A204.1 (cell line): ENCODE data around the gene RBFOX1.

Experiments used
- FAIRE-seq: peaks from 2 replicates; lab custom pipeline; 2012; peaks lifted over from hg19 to GRCh38; lab: Jason Lieb, UNC

Gene RBFOX1

DNA sequence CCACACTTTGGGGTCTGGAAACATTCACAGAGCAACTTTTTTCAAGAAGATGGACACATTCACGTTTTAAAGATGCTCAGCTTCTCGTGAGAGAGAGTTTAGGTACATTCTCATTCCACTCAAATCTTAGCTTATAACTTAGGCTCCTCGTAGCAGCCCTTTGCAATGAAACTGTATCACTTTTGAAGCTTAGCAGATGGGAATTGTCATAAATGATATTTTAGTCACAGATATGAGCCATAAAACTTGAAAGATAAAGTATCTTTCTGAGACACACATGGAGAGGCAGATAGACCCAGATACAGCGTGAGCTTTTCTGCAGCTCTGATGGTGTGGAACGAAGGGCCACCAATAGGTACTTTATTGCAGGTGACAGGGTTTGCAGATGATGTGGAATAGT, 41.1 kb downstream of the RBFOX1 start:
- no peak for FAIRE-seq

DNA sequence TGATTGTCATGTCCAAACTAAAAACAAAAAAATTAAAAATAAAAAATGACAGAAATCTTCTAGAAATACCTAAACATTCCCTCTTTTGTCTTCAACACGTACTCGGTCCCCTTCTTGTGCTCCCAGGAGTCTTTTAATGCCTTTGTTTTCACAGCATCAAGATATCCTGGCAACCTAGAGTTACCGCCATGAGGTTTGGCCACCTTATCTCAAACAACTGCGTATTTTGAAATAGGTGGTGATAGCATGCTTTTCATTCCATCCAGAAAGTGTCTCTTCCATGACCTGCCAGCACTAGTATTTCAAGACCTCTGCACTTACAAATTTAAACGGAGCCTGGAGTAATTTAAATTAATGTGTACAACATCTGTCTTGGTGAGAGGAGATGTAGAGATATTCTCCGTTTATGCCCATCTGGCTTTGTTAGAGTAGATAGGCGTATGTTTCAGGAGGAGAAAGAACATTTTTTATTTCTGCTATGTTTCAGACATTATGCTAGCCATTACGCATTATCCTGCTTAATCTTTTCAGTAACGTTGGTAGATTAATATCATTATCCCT, 42.0 kb downstream of the RBFOX1 start:
- no peak for FAIRE-seq

DNA sequence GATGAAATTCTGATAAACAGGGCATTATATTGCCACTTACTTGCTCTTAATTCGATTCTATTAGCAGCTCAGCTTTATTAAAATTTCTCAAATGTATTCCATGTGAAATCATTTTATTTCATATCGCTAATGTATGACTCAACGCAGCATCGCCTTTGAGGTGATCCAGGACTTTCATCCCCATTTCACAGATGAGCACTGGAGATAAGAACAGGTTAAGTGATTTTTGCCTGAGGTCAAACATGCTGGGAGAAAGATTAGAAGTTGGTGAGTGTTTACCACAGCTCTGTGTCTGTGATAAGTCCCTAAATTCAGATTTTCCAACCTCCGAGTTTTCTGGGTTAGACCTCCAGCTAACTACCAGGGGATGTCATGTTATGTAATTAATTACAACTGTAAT, 43.6 kb downstream of the RBFOX1 start:
- FAIRE-seq = no peak

DNA sequence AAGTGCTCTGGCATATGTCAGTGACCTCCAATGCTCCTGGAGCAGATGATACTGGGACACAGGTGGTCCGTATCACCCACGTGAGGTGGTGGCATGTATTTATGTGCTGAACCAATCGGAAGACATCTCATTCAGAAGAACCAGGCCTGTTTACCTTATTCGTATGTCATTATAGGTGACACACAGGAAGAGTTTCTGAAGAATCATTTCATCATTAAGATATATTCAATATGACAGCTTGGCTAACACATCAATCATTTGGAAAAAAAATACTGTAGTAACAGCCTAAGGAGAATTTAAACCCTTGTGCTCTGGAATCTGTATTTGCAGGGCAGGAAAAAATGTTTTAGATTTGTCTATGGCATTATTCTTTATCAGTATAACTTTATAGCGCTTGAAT, 44.6 kb downstream of the RBFOX1 start:
- no peak for FAIRE-seq

DNA sequence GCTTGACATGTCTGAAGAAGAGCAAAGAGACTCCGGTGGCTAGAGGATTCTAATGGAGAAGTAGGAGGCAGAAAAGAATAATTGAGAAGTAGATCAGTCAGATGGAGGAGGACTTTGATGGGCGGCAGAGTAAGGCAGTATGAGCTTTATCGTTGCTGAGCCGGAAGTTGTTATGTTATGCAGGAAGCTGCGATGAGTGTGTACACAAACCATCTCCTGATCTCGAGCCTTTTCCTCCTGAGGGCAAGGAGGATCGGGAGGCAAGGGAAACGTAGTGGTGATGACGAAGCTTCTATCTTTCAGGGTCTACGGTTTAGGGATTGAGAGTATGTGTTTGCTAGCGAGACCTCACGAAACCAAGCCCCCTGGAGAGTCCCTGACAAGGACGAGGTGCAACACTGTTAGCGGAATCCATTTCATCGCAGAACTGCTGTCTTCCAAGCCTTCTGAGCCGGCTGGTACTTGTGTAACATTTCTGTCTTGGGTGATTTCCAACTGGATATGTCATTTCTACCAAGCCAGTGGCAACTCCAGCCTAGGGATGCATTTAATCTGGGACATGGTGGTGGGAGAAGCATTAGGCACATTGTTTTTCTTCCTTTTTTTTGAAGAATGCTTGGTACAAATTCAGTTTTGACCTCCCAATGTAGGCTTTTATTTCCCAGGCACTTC, 45.5 kb downstream of the RBFOX1 start:
- no peak for FAIRE-seq

DNA sequence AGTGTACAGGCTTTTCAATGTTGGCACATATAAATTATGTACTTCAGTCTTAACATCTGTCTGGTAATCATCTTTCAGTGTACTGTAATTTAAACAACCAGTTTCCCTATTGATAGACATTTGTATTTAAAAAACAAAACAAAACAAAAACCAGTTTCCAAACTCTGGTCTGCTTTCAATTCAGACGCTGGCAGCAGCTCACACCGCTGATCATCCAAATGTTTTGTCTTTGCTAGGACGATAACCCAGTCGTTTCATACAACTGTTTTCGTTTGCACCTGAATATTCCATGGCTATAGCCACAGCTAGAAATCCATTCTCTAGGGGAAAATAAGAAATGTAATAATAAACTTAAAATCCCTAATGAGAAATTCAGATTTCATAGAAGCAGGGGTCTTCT, 47.8 kb downstream of the RBFOX1 start:
- FAIRE-seq = no peak

DNA sequence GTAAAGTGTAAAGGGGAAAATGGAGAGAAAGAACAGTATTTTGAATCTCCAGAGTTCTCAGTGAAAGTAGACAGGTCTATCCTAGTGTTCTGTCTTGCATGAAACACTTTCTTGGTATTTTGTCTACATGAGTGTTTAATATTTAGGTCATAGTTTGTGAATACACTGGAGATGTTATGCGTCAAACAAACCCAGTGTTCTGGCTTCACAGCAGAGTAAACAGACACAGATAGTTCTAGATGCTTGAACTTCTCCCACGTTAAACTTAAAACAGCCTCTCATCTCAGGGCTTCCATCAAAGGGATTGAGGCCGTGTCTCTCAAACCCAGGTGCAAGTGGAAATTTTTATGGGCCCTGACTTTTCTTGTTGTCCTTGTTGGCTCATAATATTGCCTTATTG, 48.3 kb downstream of the RBFOX1 start:
- no peak for FAIRE-seq

DNA sequence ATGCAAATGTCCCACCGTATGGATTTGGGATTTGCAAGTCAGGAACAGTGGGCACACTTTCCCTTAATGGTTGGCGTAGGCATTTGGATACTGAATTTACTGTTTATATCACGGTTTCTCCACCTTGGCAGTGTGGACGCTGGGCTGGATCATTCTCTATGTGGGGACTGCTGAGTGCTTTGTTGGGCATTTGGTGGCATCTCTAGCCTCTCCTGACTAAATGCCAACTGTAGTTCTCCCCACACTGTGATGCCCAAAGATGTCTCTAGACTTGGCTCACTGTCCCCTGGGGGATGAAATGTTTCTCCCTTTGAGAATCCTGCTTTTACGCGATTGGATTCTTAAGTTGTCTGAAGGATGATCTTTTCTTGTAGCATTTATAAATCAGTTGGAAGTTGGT, 49.0 kb downstream of the RBFOX1 start:
- no peak for FAIRE-seq

DNA sequence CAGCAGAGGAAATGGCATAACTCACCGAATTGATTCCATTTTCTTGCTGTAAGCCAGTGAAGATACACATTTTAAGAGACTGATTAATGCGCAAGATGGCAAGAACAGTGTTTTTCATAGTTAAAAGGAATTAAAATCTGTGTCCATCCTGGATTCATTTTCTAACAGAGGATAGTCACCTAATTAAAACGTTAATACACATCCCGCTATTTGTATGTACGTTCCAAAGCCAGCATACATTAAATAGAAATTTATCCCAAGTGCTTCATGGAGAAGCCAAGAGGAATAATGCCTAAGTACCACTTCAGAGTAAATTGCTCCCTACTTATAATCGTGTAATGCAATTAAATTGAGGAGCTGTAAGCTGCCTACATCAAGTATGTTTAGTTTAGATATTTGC, 49.9 kb downstream of the RBFOX1 start:
- no peak for FAIRE-seq

DNA sequence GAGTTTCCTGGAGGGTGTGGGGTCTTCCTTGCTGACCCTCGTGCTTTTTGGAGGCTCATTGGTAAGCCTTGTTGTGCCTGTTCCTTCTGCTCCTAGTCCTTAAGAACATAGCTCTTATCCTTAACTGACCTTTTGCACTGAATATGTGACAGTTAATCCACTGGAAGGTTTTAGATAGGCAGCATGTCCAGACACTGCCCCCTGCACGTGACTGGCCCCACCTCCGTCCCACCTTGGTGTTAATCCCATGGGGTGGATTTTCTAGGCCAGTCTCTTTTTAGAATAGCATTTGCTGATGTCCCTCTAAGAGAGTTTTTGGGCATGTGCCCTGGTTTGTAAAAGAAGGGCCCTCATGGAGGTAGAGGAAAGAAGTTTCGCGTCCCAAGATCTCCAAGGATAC, 58.3 kb downstream of the RBFOX1 start:
- FAIRE-seq = no peak

DNA sequence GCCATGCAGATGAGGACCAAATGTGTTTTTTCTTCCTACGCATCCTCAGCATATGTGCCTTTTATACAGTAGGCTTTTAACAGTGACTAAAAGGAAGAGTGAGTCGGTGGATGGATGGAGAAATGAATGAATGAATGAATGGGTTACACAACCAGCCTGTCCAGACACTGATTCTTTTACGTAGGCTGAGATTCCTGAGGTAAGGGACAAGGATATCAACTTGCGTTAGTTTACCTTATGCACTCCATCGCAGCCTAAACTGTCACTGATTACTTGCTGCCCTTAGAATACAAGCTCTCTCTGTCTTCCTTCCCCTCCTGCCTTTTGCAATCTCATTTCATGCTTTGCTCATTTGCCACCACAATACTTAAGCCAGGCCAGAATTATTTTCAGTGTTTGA, 59.0 kb downstream of the RBFOX1 start:
- FAIRE-seq = no peak

DNA sequence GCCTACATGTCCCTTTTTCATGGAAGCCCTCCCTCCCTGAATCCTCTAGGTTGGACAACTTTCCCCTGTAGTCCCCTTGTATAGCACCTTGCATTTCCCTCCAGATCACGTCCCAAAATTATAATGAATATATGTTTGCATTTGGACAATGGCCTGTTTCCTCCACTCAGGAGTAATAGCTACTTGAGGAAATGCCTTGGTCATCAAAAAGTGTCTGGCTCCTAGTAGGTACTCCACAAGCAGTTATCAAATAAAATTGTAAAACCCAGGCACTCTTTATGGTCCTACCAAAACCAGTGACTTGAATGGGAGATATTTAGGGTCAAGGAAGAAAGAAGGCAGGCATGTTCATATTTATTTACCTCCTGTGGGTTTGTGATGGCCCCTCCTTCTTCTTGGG, 59.6 kb downstream of the RBFOX1 start:
- no peak for FAIRE-seq

DNA sequence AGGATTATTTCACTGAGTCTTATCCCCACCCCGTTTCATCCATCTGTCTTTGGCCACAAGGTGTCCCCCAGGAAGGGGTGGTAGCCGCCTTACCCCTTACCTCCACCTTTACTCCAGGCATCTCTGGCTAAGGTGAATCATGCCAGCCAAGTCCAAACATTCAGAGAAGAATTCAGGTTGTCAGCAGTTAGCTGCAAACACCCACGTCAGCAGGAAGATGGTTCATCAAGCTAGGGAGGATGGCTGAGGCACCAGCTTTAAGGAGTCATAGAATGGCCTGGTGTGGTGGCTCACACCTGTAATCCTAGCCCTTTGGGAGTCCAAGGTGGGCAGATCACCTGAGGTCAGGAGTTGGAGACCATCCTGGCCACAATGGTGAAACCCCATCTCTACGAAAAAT, 61.0 kb downstream of the RBFOX1 start:
- FAIRE-seq = no peak

DNA sequence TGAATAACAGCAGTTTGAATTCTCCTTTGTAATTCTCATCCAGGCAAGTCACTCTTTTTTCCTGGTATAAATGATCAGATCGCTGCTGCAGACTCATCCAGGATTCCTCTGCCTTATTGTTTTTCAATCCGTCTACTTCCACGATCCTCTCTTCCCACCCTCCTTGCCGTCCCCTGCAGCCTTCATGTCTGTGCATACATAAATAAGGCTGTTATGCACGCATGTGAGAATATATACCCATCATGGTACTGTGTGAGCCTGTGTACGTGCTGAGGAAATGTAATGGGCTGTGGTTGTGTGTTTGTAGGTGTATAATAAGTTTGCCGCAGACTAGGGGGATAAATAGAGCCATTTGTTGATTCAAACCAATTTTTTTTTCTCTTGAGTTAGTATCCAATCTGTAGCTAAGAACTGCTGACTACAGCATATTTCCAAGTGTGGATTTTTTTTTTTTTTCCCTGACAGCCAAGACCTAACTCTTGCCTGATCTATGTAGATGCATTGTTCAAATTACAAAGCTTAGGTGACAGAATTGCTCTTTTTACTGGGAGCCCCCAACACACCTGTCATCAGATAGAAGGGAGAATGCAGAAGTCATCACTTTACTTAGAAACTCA, 62.2 kb downstream of the RBFOX1 start:
- FAIRE-seq = no peak

DNA sequence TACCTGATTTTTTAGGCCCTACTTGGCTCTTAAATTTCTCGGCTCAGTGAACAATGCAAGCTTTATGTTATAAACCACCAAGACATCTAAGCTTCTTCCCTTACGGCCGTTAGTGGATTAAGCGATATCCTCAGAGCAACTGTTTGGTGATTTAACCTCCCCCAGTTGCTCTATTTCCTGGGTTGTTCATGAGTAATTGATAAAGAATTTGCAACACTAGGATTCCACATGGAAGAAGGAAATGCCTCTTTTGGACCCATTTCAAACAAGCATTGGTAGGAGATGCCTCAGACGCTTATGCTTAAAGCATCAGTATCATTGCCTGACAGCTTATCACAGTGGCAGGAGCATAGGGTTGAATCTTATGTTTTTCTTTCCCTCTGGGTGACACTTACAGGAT, 65.3 kb downstream of the RBFOX1 start:
- FAIRE-seq = no peak

DNA sequence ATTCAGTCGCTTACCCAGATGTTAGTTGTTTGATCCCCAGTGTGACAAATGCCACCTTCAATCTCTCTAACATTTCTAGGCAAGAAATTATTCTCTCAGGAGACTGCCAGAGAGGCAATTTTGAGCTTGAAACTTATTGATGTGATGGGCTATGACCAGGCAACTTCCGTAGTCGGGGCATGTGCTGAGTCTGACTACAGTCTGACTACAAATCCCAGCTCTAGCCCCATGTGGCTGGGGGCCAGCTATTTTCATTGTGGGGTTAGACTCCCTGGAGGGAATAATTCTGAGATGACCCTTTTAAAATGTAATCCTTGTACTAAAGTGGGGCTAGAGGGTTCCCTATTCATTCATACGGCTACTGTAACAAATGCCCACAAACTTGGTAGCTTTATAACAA, 65.9 kb downstream of the RBFOX1 start:
- no peak for FAIRE-seq

DNA sequence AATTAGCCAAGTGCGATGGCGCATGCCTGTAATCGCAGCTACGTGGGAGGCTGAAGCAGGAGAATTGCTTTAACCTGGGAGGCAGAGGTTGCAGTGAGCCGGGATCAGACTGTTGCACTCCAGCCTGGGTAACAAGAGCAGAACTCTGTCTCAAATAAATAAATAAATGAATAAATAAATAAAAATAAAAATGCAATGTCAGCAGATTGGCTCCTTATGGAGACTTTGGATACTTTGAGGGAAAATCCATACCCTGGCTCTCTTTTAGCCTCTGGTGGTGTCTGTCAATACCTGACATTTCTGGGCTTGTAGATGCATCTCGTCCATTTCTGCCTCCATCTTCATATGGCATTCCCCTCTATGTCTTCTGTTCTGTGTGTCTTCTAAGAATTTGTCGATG, 66.7 kb downstream of the RBFOX1 start:
- FAIRE-seq = no peak

DNA sequence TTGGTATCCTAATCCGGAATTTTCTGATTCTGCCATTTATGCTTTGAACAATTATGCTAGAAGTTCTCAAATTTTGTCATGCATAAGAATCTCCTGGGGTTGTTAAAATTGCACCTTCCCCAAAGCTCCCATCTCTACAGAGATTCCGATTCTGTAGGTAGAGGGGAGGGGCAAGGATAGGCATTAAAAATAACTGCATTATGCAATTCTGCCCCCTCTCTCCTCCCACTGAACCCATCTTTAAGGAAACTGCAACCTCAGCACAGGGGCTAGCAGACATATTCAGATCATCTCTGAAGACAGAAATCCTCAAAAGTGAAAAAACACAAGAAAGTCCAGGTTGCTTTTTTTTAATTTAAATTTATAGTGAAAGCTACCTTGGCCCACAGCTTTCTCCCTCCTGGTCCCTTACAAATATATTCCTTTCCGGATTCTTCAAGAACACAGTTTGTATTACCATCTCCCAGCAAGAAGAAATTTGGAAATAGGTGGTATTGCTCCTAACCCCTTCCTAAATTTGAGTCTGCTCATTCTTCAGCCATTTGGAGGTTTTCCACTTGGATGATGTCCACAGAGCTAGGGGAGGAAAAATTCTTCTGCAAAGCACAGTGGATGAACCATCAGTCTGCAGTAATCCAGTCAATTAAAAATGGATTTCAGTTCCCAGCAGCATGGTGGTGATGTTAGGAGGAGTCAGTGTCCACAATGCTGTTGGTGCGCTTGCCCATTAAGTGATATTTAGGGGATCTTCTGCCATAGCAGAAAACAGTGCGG, 67.7 kb downstream of the RBFOX1 start:
- no peak for FAIRE-seq

DNA sequence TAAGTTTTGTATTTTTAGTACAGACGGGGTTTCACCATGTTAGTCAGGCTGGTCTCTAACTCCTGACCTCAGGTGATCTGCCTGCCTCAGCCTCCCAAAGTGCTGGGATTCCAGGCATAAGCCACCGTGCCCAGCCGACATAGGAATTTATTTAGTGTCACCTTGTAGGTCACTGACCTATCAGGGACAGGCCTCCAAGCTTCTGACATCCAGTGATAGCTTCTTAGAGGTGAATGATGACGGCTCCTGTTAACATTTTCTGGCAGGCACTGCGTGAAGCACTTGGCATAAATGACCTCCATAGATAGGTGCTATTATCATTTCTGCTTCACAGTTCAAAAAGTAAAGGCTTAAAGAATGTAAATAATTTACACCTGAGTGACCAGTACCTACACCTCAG, 71.6 kb downstream of the RBFOX1 start:
- FAIRE-seq = no peak

DNA sequence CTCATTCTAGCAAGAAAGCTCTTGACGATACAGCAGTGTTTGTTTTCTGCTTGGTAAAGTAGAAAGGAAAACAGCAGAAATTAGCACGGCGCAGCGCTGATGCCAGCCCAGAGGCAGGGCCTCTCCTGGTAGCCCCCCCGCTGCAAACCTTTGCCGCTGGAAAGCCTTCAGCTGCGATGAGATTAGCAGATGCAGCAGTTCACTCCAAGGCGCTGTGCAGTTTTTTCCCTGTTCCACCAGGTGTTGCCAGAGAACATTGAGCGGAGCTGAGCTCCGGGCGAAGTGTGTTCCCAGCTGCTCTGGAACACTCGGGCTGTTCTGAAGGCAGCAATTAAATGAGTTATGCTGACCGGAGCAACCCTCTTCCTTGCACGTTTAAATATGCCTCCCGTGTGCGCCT, 72.5 kb downstream of the RBFOX1 start:
- FAIRE-seq = no peak

DNA sequence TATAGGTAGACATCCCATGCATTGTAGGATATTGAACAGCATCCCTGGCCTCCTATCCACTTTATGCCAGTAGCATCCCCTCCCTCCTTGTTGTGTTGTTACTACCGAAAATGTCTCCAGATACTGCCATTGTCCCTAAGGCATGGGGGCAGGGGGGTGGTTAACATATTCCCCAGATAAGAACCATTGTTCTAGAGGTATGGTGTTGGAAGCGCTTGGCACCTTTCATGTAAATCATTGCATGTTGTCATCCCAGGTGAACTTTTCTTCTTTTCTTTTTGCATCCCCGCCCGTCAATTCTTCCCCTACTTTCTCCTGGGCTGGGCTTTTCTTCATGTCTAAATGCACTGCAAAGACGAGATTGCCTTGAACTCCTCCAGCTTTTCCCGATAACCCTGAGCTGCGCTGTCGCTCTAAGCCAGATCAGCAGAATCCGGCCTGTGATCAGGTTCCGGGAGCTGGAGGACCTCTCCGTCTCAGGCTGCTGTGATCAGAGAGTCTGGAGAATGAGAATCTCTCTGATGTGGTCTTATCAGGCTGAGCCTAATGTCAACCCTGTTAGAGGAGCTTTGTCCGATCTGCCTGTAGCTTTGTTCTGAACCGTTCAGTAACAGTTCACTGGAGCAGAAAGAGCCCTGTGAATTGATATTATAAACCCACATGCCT, 76.2 kb downstream of the RBFOX1 start:
- no peak for FAIRE-seq

DNA sequence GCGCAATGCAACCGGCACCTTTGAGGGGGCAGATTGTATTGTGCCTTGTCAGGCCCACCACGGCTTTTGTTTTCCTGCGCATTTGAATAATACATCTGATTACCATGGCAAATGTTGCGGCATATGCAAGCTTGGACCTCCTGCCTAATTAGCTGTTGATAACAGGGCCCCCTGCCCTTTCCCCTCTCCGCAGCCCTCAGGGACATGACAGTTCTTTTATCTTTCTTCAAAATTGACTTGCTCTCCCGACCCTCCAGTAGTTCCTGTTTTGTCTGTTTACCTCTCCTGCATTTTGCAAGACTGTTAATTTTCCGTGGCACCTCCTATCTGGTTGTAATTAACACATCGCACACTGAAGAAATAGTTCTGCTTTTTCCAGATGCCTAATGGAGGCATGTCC, 86.8 kb downstream of the RBFOX1 start:
- no peak for FAIRE-seq

DNA sequence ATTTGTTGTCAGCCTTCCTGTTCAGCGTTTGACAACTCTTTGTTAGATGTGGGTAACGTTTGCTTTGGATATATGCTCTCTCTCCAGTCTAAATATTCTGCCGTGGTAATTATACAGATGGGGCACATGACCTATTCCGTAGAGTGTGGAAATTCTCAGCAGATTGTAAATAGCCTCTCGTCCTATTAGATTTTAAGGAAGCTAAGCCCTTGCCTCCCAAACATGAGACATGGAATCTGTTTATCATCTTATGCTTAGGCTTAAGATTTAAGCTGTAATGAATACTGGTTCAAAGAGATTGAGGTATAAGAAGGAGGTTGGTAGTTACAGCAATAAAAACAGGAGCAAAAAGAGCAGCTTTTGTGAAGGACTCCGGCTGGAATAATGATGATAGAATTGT, 87.4 kb downstream of the RBFOX1 start:
- no peak for FAIRE-seq
